GM23338 (cell line): ENCODE data around the gene PGC. TPM values are rescaled to one million over a fixed set of nuclear protein-coding genes. Genes with fewer than 3 reads are reported as not detected.

Source experiments
- ATAC-seq: fragments of 200-7000 bp; cut with Tn5 transposase; 3 replicates; pipeline ENCODE4 v1.9.1; 2020
- DNase-seq: peaks from one replicate; pipeline ENCODE4 v3.0.0-alpha.2; 2015; ENCODE audit warnings: low spot score
- H2AFZ ChIP-seq: fragments of 200-600 bp; sonication (generic); 2 replicates; pipeline ENCODE4 v1.8.0; 2016; ENCODE audit warnings: antibody characterized with exemption, mild to moderate bottlenecking, moderate library complexity
- H3F3A ChIP-seq: fragments of 200-600 bp; sonication (generic); replicated peaks from 2 replicates; pipeline ENCODE4 v1.8.0; 2017; ENCODE audit warnings: antibody characterized with exemption, mixed run types, low read depth
- H3K27ac ChIP-seq: fragments of 200-600 bp; sonication (generic); 2 replicates; pipeline ENCODE4 v1.6.1; 2016; ENCODE audit warnings: low read depth
- H3K27me3 ChIP-seq: fragments of 200-600 bp; sonication (generic); 2 replicates; pipeline ENCODE4 v1.8.0; 2016; ENCODE audit warnings: mild to moderate bottlenecking, mixed run types, moderate library complexity; ENCODE audit not compliant: insufficient read depth
- H3K36me3 ChIP-seq: fragments of 200-600 bp; sonication (generic); 2 replicates; pipeline ENCODE4 v1.8.0; 2016; ENCODE audit warnings: mild to moderate bottlenecking; ENCODE audit not compliant: insufficient read depth
- H3K4me1 ChIP-seq: fragments of 200-600 bp; sonication (generic); 2 replicates; pipeline ENCODE4 v1.8.0; 2016; ENCODE audit warnings: mild to moderate bottlenecking, moderate library complexity; ENCODE audit not compliant: insufficient read depth
- H3K4me2 ChIP-seq: fragments of 200-600 bp; sonication (generic); 2 replicates; pipeline ENCODE4 v1.7.1; 2017; ENCODE audit warnings: mixed run types
- H3K4me3 ChIP-seq: fragments of 200-600 bp; sonication (generic); 2 replicates; pipeline ENCODE4 v1.6.1; 2016; ENCODE audit warnings: mixed run types
- H3K79me2 ChIP-seq: fragments of 200-600 bp; sonication (generic); replicated peaks from 2 replicates; pipeline ENCODE4 v1.8.0; 2017; ENCODE audit warnings: mild to moderate bottlenecking; ENCODE audit not compliant: insufficient read depth
- H3K9me2 ChIP-seq: fragments of 200-600 bp; sonication (generic); 2 replicates; pipeline ENCODE4 v1.8.0; 2017; ENCODE audit not compliant: insufficient read depth
- H4K20me1 ChIP-seq: fragments of 200-600 bp; sonication (generic); replicated peaks from 2 replicates; pipeline ENCODE4 v1.8.0; 2017; ENCODE audit warnings: mild to moderate bottlenecking; ENCODE audit not compliant: insufficient read depth
- H3K27ac Mint-ChIP-seq: 2 replicates; pipeline ENCODE4 v1.8.0; 2020; ENCODE audit warnings: inconsistent platforms, mild to moderate bottlenecking, moderate library complexity, mixed read lengths
- H3K27me3 Mint-ChIP-seq: 3 replicates; pipeline ENCODE4 v1.8.0; 2022; ENCODE audit warnings: low read depth, mild to moderate bottlenecking, moderate library complexity, mixed read lengths, inconsistent platforms; ENCODE audit not compliant: insufficient read depth, poor library complexity
- H3K36me3 Mint-ChIP-seq: 3 replicates; pipeline ENCODE4 v1.8.0; 2021; ENCODE audit warnings: low read depth, mild to moderate bottlenecking, inconsistent platforms, moderate library complexity, mixed read lengths
- H3K4me1 Mint-ChIP-seq: 3 replicates; pipeline ENCODE4 v1.8.0; 2020; ENCODE audit warnings: mild to moderate bottlenecking, inconsistent platforms, mixed read lengths
- H3K4me3 Mint-ChIP-seq: 3 replicates; pipeline ENCODE4 v1.8.0; 2021; ENCODE audit warnings: moderate library complexity, mild to moderate bottlenecking, inconsistent platforms, mixed read lengths
- H3K9me3 Mint-ChIP-seq: 3 replicates; pipeline ENCODE4 v1.8.0; 2020; ENCODE audit warnings: moderate library complexity, mild to moderate bottlenecking, inconsistent platforms, mixed read lengths
- ZNF114 ChIP-seq: fragments of 250-450 bp; sonication (Bioruptor Pico); IDR thresholded peaks from 2 replicates; pipeline ENCODE4 v1.5.0; 2020; ENCODE audit warnings: mild to moderate bottlenecking, moderate library complexity
- ZNF462 ChIP-seq: fragments of 250-450 bp; sonication (Bioruptor Pico); IDR thresholded peaks from 2 replicates; pipeline ENCODE4 v1.5.0; 2020; ENCODE audit warnings: mild to moderate bottlenecking, moderate library complexity
- polyA plus RNA-seq: library from polyadenylated mRNA; unstranded; fragments of >200 nt; fragmentation: Nextera tagmentation; extraction: Ambion mirVana; gene quantifications from 2 replicates; pipeline ENCODE4 v1.2.1, GENCODE V29; 2016
- small RNA-seq: library from RNA; depleted of rRNA; stranded (forward); fragments of <200 nt; gene quantifications from one replicate; pipeline ENCODE3, GENCODE V24; 2014; ENCODE audit warnings: low replicate concordance
- total RNA-seq: library from RNA; depleted of rRNA; stranded (reverse); fragments of >200 nt; shearing (Covaris generic); gene quantifications from 2 replicates; pipeline ENCODE4 v1.2.3, GENCODE V29; 2014; rRNA removed

The PGC gene
- total and polyA plus RNA-seq, 2 experiments from 2014 or later: not detected

- H3K27ac Mint-ChIP-seq: no peak overlapping the region
- peak; percentile 87 for DNase-seq
Observed at GRCh38 chr6:41687501-41688175, 59.6 kb downstream of the PGC start.

More at GRCh38 chr6:41687501-41688175, 59.6 kb downstream of the PGC start:
- H2AFZ ChIP-seq: peak overlapping the region; percentile 35
- H3F3A ChIP-seq: no peaks in the 10 kb centered on the region
- TF ChIP-seq ZNF114 (no peak), ZNF462 (CRISPR knock-in tag) (peak; percentile 71)
- no peak overlapping the region; the same call in 1 of the 2 replicates for H3K4me3 ChIP-seq
- no peaks in the 10 kb centered on the region for H3K36me3 ChIP-seq
- no peaks in the 10 kb centered on the region for H3K9me2 ChIP-seq
- H3K27me3 ChIP-seq: peaks cover 8% of the 10 kb centered on the region; the same call in 1 of the 2 replicates
- H3K4me1 Mint-ChIP-seq: peaks cover 29% of the 10 kb centered on the region
- no peaks in the 10 kb centered on the region for H3K9me3 Mint-ChIP-seq
- no peaks in the 10 kb centered on the region for H3K79me2 ChIP-seq
- no peak overlapping the region for H3K27ac ChIP-seq
- no peaks in the 10 kb centered on the region for H3K36me3 Mint-ChIP-seq
- peak overlapping the region; percentile 26; the same call in 1 of the 3 replicates for H3K4me3 Mint-ChIP-seq
- no peaks in the 10 kb centered on the region for H4K20me1 ChIP-seq
- H3K4me1 ChIP-seq: peaks cover 14% of the 10 kb centered on the region
- H3K4me2 ChIP-seq: peak overlapping the region; percentile 22
- H3K27me3 Mint-ChIP-seq: peaks cover 17% of the 10 kb centered on the region
- ATAC-seq: peak; percentile 77

Small RNA genes within 50 kb of the gene (small RNA-seq; reads per million reads assigned to genes)
- not detected for gene AL365205.2
- gene AL365205.3: not detected

Other genes with a start within 250 kb of the PGC start
- gene FOXP4, start 201.0 kb downstream of the PGC start, total RNA-seq: 9.7 and 13.5 TPM in 2 replicates
- 5.1 and 6.3 TPM in 2 replicates for gene FOXP4, start 201.0 kb downstream of the PGC start, polyA plus RNA-seq
- 41.5 and 51.4 TPM in 2 replicates for gene MDFI, start 108.9 kb downstream of the PGC start, total RNA-seq
- 2.8 and 3.4 TPM in 2 replicates for gene MDFI, start 108.9 kb downstream of the PGC start, polyA plus RNA-seq
- 1.7 and 4.3 TPM in 2 replicates for gene TFEB, start 11.8 kb downstream of the PGC start, total RNA-seq
- 1.1 and 1.3 TPM in 2 replicates for gene TFEB, start 11.8 kb downstream of the PGC start, polyA plus RNA-seq
- gene FRS3, start 32.5 kb upstream of the PGC start, total RNA-seq: 3.3 and 4.9 TPM in 2 replicates
- gene FRS3, start 32.5 kb upstream of the PGC start, polyA plus RNA-seq: 1.3 and 2.0 TPM in 2 replicates
- gene PRICKLE4, start 33.4 kb upstream of the PGC start, total RNA-seq: 0.66 and 0.89 TPM in 2 replicates
- gene PRICKLE4, start 33.4 kb upstream of the PGC start, polyA plus RNA-seq: 0.42 and 0.48 TPM in 2 replicates
- 180 and 195 TPM in 2 replicates for gene TOMM6, start 40.3 kb upstream of the PGC start, total RNA-seq
- gene TOMM6, start 40.3 kb upstream of the PGC start, polyA plus RNA-seq: 357 and 372 TPM in 2 replicates
- 20.2 and 21.5 TPM in 2 replicates for gene USP49, start 148.0 kb upstream of the PGC start, total RNA-seq
- gene USP49, start 148.0 kb upstream of the PGC start, polyA plus RNA-seq: 5.3 and 5.9 TPM in 2 replicates
- gene MED20, start 173.7 kb upstream of the PGC start, total RNA-seq: 39.3 and 47.2 TPM in 2 replicates
- gene MED20, start 173.7 kb upstream of the PGC start, polyA plus RNA-seq: 18.1 and 20.1 TPM in 2 replicates
- gene BYSL, start 174.1 kb upstream of the PGC start, total RNA-seq: 32.7 and 33.7 TPM in 2 replicates
- gene BYSL, start 174.1 kb upstream of the PGC start, polyA plus RNA-seq: 30.3 and 35.3 TPM in 2 replicates
- 24.5 and 30.9 TPM in 2 replicates for gene CCND3, start 194.4 kb upstream of the PGC start, total RNA-seq
- 19.1 and 19.7 TPM in 2 replicates for gene CCND3, start 194.4 kb upstream of the PGC start, polyA plus RNA-seq